Keratinocyte (primary cell): ENCODE results near the gene LIPN. TPM values are rescaled to one million over a fixed set of nuclear protein-coding genes. Genes with fewer than 3 reads are reported as not detected.

Experiments
- DNase-seq: peaks from one replicate; pipeline ENCODE4 v3.0.0-alpha.2; 2011; ENCODE audit warnings: low read depth, missing footprints, low spot score
- FAIRE-seq: peaks from 2 replicates; lab custom pipeline; 2011; peaks lifted over from hg19 to GRCh38; lab: Jason Lieb, UNC
- H2AFZ ChIP-seq: 2 replicates; pipeline ENCODE4 v1.6.0; 2012; ENCODE audit warnings: low read length, control low read depth, inconsistent platforms; ENCODE audit not compliant: control insufficient read depth
- H3K27ac ChIP-seq: 2 replicates; pipeline ENCODE4 v1.5.1; 2011; ENCODE audit warnings: low read length; ENCODE audit not compliant: control insufficient read depth, insufficient read depth
- H3K27me3 ChIP-seq: 3 replicates; pipeline ENCODE4 v1.6.0; 2011; ENCODE audit warnings: low read length; ENCODE audit not compliant: control insufficient read depth, insufficient read depth; ENCODE audit errors: extremely low read depth
- H3K36me3 ChIP-seq, 2 experiments: 2 replicates in 1 of 2; 3 replicates in 1 of 2; pipeline ENCODE4 v1.5.1; 2011; ENCODE audit warnings: low read length in 2 of 2, mild to moderate bottlenecking in 1 of 2; ENCODE audit not compliant: control insufficient read depth in 2 of 2, insufficient read depth in 2 of 2; ENCODE audit errors: extremely low read depth in 1 of 2
- H3K4me1 ChIP-seq: 3 replicates; pipeline ENCODE4 v1.5.1; 2011; ENCODE audit warnings: low read length; ENCODE audit not compliant: control insufficient read depth, insufficient read depth; ENCODE audit errors: extremely low read depth
- H3K4me2 ChIP-seq: 3 replicates; pipeline ENCODE4 v1.6.0; 2011; ENCODE audit warnings: low read depth, low read length; ENCODE audit not compliant: control insufficient read depth, insufficient read depth; ENCODE audit errors: extremely low read depth
- H3K4me3 ChIP-seq, 3 experiments: fragments of 200-600 bp in 1 of 3; sonication (generic) in 1 of 3; 2 replicates in 2 of 3; 3 replicates in 1 of 3; pipeline ENCODE4 v1.5.1; 2011 to 2016; ENCODE audit warnings: low read length in 3 of 3, mild to moderate bottlenecking in 3 of 3, control low read depth in 2 of 3, inconsistent platforms in 1 of 3, low read depth in 1 of 3, mixed read lengths in 1 of 3, mixed run types in 1 of 3, moderate library complexity in 1 of 3; ENCODE audit not compliant: control insufficient read depth in 2 of 3, insufficient read depth in 2 of 3; ENCODE audit errors: extremely low read depth in 1 of 3
- H3K79me2 ChIP-seq: 2 replicates; pipeline ENCODE4 v1.6.0; 2012; ENCODE audit warnings: low read length; ENCODE audit not compliant: control insufficient read depth, insufficient read depth
- H3K9ac ChIP-seq: 3 replicates; pipeline ENCODE4 v1.6.0; 2011; ENCODE audit warnings: low read length; ENCODE audit not compliant: control insufficient read depth, insufficient read depth; ENCODE audit errors: extremely low read depth
- H3K9me1 ChIP-seq: 3 replicates; pipeline ENCODE4 v1.6.0; 2011; ENCODE audit warnings: low read length; ENCODE audit not compliant: control insufficient read depth, insufficient read depth; ENCODE audit errors: extremely low read depth
- H3K9me3 ChIP-seq: 2 replicates; pipeline ENCODE4 v1.5.1; 2012; ENCODE audit warnings: low read depth, low read length; ENCODE audit not compliant: control insufficient read depth
- H4K20me1 ChIP-seq: 3 replicates; pipeline ENCODE4 v1.6.0; 2011; ENCODE audit warnings: low read length; ENCODE audit not compliant: control insufficient read depth, insufficient read depth; ENCODE audit errors: extremely low read depth
- CTCF ChIP-seq, 3 experiments: IDR thresholded peaks in 1 of 3; conservative IDR thresholded peaks in 1 of 3; optimal IDR thresholded peaks in 1 of 3; 2 replicates in 2 of 3; 3 replicates in 1 of 3; pipeline versions ENCODE3 to v1.5.1; 2011; ENCODE audit warnings: low read length in 3 of 3, mild to moderate bottlenecking in 3 of 3, moderate library complexity in 2 of 3, control low read depth in 1 of 3, inconsistent platforms in 1 of 3; ENCODE audit not compliant: insufficient read depth in 2 of 3; ENCODE audit errors: extremely low read depth in 1 of 3
- EZH2 ChIP-seq: IDR thresholded peaks from one replicate; pipeline ENCODE4 v1.6.1; 2012; ENCODE audit warnings: inconsistent platforms, mild to moderate bottlenecking, low read length, moderate library complexity
- dilution Hi-C: fragments of 300-500 bp; cut with MboI; formaldehyde crosslinking; loops from one replicate; pipeline ENCODE4 v1.7.0; 2020; ENCODE audit warnings: low sequenced_read_pairs; ENCODE audit not compliant: extremely low pct_ligation_motif_present
- polyA plus RNA-seq, 5 experiments: library from polyadenylated mRNA; depleted of rRNA in 3 of 5; stranded (reverse) in 3 of 5; stranded (forward) in 1 of 5; unstranded in 1 of 5; fragments of >200 nt; gene quantifications; 1 replicate in 1 of 5; 2 replicates in 3 of 5; 3 replicates in 1 of 5; pipeline versions ENCODE4 v1.2.1 to v1.2.3, GENCODE V29; 2011 to 2012; ENCODE audit warnings: missing spikeins in 2 of 5, low read depth in 1 of 5, low replicate concordance in 1 of 5

The LIPN gene
- polyA plus RNA-seq, 1 donor (not counting 4 experiments of a cell fraction or from before 2014, with no cell fraction given), result 0.20 TPM

- Histone ChIP-seq H3K9ac (no peak overlapping the region), H3K4me3 (no peak overlapping the region), H3K27me3 (no peaks in the 10 kb centered on the region), H3K27ac (no peak overlapping the region), H3K9me3 (no peaks in the 10 kb centered on the region), H4K20me1 (no peaks in the 10 kb centered on the region), H2AFZ (no peak overlapping the region), H3K4me1 (no peaks in the 10 kb centered on the region), H3K79me2 (no peaks in the 10 kb centered on the region), H3K9me1 (no peaks in the 10 kb centered on the region), H3K4me2 (no peak overlapping the region), H3K36me3 (no peaks in the 10 kb centered on the region)
- FAIRE-seq (no peak), DNase-seq (no peak)
- dilution Hi-C loops, result no loop called here
- TF ChIP-seq EZH2, result no peak
- no peak for TF ChIP-seq CTCF (optimal IDR thresholded peaks at IDR 0.05 in 1 of 3, IDR thresholded peaks at IDR 0.05 in 1 of 3, conservative IDR thresholded peaks at IDR 0.05 in 1 of 3; ENCODE audit: extremely low read depth in 1 of 3, insufficient read depth in 2 of 3, low read length in 3 of 3)
These were observed 38.4 kb upstream of the LIPN start for GRCh38 chr10:88721392-88721791.

GRCh38 chr10:88725798-88726197 lies 34.0 kb upstream of the LIPN start:
- Histone ChIP-seq H3K4me2 (no peak overlapping the region), H3K4me3 (no peak overlapping the region), H3K36me3 (no peaks in the 10 kb centered on the region), H3K4me1 (no peaks in the 10 kb centered on the region), H3K27ac (no peak overlapping the region), H2AFZ (no peak overlapping the region), H3K9ac (no peak overlapping the region), H3K27me3 (peaks cover 3% of the 10 kb centered on the region), H3K9me1 (no peaks in the 10 kb centered on the region), H3K79me2 (no peaks in the 10 kb centered on the region), H4K20me1 (no peaks in the 10 kb centered on the region), H3K9me3 (no peaks in the 10 kb centered on the region)
- dilution Hi-C loops, result no loop called here
- TF ChIP-seq CTCF (optimal IDR thresholded peaks at IDR 0.05 in 1 of 3, IDR thresholded peaks at IDR 0.05 in 1 of 3, conservative IDR thresholded peaks at IDR 0.05 in 1 of 3; ENCODE audit: extremely low read depth in 1 of 3, insufficient read depth in 2 of 3, low read length in 3 of 3) (no peak), EZH2 (no peak)
- DNase-seq (no peak), FAIRE-seq (no peak)
